Measurements from ENCODE around the gene AGAP1.
"Not testable (repeated sequence)": the region's sequence is repeated elsewhere in the genome, so short reads cannot be mapped to it uniquely, and the experiment has no call there.

AGAP1 gene

GRCh38 chr2:235598532-235599531 lies 105.0 kb downstream of the AGAP1 start:
- FAIRE-seq, result no peak
- no peak for DNase-seq (ENCODE audit: insufficient read length)
- TF ChIP-seq POLR2AphosphoS5 (IDR thresholded peaks at IDR 0.05; ENCODE audit: low read depth, low read length) (no peak), TAF1 (IDR thresholded peaks at IDR 0.05; ENCODE audit: borderline replicate concordance, low read depth, low read length) (no peak), POLR2A (IDR thresholded peaks at IDR 0.05; ENCODE audit: low read depth, low read length) (no peak)

DNA sequence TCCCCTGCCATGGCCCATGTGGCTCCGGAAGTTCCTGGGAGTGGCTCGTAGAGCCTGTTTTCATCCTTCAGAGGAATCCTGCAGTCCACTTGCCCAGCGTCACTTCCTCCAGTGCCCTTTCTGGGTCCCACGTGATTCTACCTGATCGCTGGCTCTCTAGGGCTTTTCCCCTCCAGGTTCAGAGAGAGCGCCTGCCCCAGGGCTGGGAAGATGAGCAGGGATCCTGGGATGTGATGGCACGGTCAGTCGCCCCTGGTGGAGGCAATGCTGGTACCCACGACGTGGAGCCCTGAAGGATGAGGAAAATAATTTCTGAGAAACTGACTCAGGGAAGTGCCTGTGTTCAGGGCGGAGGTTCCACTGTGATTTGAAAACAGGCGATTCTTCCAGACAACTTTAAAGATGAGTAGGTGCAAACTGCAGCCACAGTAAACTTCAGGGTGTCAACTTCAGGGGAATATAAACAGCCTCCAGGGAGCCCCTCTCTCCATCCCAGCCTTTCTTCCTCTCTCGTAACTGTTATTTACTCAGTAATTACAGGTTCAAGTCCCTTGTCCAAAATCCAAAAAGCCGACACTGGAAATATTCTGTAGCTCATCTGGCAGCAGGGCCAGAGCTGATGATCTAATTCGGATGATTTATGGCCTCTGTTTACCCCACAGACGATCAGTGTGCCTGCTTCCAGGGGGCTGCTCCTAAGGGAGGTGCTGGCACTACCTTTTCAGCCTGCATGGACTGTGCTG lies 105.9 kb downstream of the AGAP1 start:
- no peak for DNase-seq (ENCODE audit: insufficient read length)
- TF ChIP-seq POLR2A (IDR thresholded peaks at IDR 0.05; ENCODE audit: low read depth, low read length), result no peak
- no peak for TF ChIP-seq TAF1 (IDR thresholded peaks at IDR 0.05; ENCODE audit: borderline replicate concordance, low read depth, low read length)
- no peak for TF ChIP-seq POLR2AphosphoS5 (IDR thresholded peaks at IDR 0.05; ENCODE audit: low read depth, low read length)
- FAIRE-seq, result no peak

DNA sequence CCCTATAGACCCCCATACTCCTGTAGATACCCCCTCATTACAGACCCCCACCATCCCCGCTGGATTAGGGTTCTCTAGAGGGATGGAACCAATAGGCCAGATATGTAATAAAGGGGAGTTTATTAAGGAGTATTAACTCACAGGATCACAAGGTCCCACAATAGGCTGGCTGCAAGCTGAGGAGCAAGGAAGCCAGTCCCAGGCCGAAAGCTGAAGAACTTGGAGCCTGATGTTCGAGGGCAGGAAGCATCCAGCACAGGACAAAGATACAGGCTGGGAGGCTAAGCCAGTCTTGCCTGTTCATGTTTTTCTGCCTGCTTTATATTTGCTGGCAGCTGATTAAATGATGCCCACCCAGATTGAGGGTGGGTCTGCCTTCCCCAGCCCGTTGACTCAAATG lies 106.6 kb downstream of the AGAP1 start:
- no peak for DNase-seq (ENCODE audit: insufficient read length)
- no peak for TF ChIP-seq POLR2AphosphoS5 (IDR thresholded peaks at IDR 0.05; ENCODE audit: low read depth, low read length)
- no peak for TF ChIP-seq POLR2A (IDR thresholded peaks at IDR 0.05; ENCODE audit: low read depth, low read length)
- no peak for FAIRE-seq

GRCh38 chr2:235600926-235601325 lies 107.1 kb downstream of the AGAP1 start:
- TF ChIP-seq TAF1 (IDR thresholded peaks at IDR 0.05; ENCODE audit: borderline replicate concordance, low read depth, low read length), result no peak
- no peak for TF ChIP-seq POLR2AphosphoS5 (IDR thresholded peaks at IDR 0.05; ENCODE audit: low read depth, low read length)
- no peak for TF ChIP-seq POLR2A (IDR thresholded peaks at IDR 0.05; ENCODE audit: low read depth, low read length)
- DNase-seq (ENCODE audit: insufficient read length) (no peak), FAIRE-seq (no peak)

DNA sequence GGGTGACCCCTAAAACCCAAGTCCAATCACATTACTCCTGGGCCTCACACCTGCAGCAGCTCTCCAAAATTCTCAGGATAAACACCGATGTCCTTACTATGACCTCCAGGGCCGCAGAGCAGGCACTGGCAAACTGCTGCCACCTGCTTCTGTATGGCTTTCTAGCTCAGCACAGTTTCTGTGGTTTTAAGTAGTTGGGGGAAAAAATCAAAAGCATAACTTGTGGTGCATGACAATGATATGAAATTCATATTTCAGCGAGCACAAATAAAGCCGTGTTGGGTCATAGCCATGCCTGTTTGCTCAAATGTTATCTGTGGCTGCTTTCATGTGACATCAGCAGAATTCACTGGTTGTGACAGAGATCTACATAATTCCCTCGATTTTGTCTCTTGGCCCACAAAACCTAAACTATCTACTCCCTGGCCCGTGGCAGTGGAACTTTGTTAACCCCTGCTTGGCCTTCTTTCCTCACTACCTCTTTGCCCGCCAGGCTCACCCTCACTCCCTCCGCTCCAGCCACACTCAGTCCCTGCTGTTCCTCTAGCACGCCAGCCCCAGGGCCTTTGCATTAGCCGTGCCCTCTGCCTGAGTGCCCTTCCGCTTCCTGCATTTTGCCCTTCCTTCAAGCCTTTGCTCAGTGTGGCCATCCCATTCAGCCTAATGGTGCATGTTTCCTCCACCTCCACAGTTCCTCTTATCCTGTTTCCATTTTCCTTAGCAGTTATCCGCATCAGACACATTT lies 108.3 kb downstream of the AGAP1 start:
- FAIRE-seq, result no peak
- TF ChIP-seq POLR2A (IDR thresholded peaks at IDR 0.05; ENCODE audit: low read depth, low read length) (no peak), TAF1 (IDR thresholded peaks at IDR 0.05; ENCODE audit: borderline replicate concordance, low read depth, low read length) (no peak)
- DNase-seq (ENCODE audit: insufficient read length), result no peak

GRCh38 chr2:235602971-235603370 lies 109.1 kb downstream of the AGAP1 start:
- FAIRE-seq; DNase-seq (ENCODE audit: insufficient read length): not testable (repeated sequence)

DNA sequence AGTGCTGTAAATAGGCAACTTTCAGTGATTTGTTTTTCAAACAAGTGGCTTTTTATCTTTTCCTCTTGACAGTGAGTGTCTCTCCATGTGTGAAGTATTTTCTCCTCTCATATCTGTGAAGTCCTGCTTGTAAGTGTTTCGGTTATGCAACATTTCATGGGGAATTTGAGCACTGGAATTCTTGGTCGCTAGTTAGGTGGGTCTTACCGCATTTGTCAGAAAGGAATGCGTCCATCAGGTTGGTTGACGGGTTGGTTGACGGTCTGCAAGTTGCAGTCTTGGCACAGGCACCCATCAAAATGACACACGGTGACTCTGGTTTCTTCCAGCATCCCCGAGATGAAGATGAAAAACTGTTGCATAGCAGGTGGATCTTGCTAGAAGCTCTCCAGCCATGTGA lies 109.8 kb downstream of the AGAP1 start:
- no peak for DNase-seq (ENCODE audit: insufficient read length)
- no peak for FAIRE-seq
- TF ChIP-seq POLR2A (IDR thresholded peaks at IDR 0.05; ENCODE audit: low read depth, low read length) (no peak), POLR2AphosphoS5 (IDR thresholded peaks at IDR 0.05; ENCODE audit: low read depth, low read length) (no peak), TAF1 (IDR thresholded peaks at IDR 0.05; ENCODE audit: borderline replicate concordance, low read depth, low read length) (no peak)

GRCh38 chr2:235605312-235606003 lies 111.6 kb downstream of the AGAP1 start:
- FAIRE-seq (no peak), DNase-seq (ENCODE audit: insufficient read length) (no peak)
- TF ChIP-seq POLR2AphosphoS5 (IDR thresholded peaks at IDR 0.05; ENCODE audit: low read depth, low read length), result no peak
- no peak for TF ChIP-seq POLR2A (IDR thresholded peaks at IDR 0.05; ENCODE audit: low read depth, low read length)
- no peak for TF ChIP-seq TAF1 (IDR thresholded peaks at IDR 0.05; ENCODE audit: borderline replicate concordance, low read depth, low read length)

DNA sequence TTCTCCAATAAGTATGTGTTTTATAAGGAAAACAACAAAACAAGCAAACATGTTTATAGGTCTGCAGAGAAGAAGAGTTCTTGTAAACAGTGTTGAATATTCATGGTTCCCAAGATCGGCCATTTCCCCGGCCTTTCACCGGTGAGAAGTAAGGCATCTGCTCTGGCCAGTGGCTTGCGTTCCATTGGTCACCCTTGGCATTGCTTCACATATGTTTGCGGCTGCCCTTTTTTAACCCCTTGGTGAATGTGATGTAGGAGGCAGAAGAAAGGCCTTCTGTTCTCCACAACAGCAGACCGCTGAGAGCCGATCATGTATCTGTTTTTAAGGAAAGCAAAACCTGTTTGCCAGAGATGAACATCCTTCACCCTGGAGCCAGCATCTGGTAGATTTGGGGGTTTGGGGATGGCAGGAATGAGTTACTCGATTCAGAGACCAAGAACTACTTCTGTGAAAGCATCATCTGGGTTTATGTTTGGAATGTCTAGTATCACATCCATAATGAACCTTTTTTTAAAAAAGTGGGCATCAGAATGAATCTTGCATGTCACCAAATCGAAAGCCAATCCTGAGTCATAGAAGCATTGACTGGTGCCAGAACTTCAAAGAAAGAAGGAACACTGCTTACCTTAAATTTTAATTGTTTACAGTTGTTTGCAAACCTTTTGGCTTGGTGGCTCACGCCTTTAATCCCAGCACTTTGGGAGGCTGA lies 112.3 kb downstream of the AGAP1 start:
- FAIRE-seq (no peak), DNase-seq (ENCODE audit: insufficient read length) (no peak)
- no peak for TF ChIP-seq POLR2A (IDR thresholded peaks at IDR 0.05; ENCODE audit: low read depth, low read length)

DNA sequence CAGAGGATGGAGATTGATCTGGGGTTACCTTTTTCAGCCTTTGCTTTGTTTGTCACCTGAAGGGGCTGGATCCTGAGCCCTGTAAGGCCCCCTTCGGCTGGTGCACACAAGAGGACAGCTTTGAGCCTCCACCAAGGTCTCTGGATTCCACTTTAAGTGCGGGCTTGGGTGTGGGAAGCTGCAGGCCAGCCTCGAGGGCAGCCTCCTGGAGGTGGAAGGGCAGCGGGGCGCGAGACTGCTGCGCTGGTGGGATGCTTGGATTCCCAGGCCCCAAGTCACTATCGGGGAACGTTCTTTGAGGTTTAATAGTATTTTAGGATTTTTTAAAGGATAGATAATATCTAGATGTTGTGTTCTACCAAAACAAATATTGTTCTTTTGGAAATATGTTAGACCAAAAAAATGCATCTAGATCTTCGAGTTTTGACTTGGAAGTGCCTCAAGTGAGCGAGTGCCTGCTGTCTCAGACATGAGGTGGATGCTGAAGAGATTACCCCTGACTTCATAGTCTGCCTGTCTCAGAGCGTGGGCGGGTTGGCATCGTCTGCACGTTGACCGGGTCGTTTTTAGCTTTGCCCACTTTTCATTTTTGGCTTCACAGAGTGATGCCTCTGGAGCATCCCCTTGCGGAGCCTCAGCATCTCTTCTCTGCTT lies 113.8 kb downstream of the AGAP1 start:
- no peak for DNase-seq (ENCODE audit: insufficient read length)
- FAIRE-seq, result no peak
- TF ChIP-seq POLR2A (IDR thresholded peaks at IDR 0.05; ENCODE audit: low read depth, low read length), result no peak

All from GM12892 (cell line).